Activated CD4-positive, alpha-beta T cell treated with anti-CD3 and anti-CD28 coated beads, Interleukin-2, amount 50 U/mL, for 1 hour (primary cell): ENCODE measurements around the gene TMEM163.

Experiments
- DNase-seq: peaks from one replicate; pipeline ENCODE4 v3.0.0-alpha.2; 2020

The TMEM163 gene

DNA sequence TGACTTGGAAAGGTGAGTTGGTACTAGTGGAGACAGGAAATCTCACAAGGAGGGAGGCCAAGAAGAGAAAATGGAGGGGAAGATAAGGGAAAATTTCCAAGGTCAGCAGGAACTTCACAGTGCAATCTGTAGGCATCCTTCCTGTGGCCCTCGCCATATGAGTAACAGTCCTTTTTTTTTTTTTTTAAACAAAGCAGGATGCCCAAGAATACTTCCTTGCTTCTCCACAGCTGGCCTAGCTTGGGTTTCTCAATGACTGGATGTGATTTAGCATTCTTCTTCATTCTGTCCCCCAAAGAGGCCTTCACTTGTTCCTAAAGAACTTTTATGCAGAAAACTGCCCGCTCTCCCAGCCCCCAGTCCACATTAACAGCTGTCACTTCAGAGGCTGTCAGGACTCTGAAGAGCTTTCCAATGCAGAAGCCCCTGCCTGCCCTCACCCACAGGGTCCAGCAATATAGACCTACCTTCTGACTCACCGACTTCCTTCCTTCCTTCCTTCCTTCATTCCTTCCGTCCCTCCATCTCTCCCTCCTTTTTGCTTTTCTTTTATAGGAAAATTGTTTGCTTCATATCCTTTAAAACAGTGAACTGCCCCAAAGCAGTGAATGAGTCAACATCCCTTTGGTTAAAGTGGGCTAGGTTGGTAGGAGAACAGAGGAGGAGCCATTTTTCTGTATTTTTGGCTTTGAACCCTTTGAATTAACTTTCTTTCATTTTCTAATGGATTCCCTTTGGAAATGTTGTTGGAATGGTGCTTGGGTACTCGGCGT is 292.9 kb downstream of the TMEM163 start:
- no peak for DNase-seq

DNA sequence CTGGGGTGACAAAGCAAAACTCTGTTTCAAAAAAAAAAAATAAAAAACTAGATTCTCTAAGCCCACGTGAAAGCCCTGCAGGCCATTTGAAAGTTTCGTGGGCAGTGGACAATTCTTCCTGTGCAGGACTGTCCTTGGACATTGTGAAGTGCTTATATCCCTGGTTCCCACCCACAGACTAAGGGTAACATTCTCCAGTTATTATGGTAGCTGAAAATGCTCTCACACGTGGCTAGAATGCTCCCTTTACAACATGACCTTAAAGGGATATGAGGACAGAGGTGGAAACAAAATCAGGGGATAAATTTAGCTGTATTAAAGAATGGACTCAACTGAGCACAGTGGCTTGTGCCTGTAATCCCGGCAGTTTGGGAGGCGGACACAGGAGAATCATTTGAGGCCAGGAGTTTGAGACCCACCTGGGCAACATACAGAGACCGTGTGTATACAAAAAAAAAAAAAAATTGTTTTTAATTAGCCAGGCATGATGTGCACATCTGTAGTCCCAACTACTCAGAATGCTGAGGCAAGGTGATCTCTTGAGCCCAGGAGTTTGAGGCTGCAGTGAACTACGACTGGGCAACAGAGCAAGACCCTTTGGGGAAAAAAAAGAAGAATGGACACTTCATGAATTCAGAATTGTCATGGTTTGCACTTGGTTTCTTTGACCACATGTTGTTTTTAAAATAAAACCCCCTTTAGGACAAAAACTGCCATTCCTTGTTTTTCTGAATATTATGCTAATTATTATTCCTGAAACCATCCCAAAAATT is 297.1 kb downstream of the TMEM163 start:
- no peak for DNase-seq

DNA sequence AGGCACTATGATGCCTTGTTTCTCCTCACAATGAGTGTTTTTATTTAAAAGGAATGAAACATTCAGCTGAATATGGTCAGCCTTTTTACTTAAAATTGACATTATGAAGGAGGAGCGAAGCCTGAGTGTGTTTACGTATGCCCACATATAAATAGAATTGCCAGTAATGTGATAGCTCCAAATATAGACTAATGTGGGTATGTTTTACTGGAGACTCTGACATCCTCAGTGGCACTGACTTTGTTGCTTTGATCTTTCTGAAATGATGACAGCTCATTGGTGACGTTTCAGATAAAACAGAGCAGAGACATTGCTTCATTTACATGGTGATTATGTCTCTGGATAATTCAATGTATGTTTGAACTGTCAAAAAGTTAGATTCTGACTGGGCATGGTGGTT is 297.9 kb downstream of the TMEM163 start:
- DNase-seq, result no peak

DNA sequence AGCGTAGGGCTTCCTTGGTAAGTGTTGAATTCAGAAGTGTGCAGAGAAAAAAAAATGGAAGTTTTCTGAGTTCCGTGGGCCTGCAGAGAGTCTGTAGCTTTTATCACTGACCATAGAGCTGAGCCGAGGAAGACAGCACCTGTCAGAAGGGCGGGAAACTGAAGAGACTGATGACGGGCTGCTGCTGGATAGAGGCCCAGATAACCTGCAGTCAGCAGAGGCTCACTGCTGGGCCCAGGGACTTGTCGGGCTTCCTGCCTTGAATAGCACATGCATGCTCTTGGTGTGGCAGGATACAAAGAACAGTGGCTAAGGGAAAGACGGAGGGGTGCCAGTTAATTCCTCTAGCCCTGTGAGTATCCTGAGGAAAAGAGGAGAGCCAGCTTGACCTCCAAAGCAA is 298.5 kb downstream of the TMEM163 start:
- no peak for DNase-seq

DNA sequence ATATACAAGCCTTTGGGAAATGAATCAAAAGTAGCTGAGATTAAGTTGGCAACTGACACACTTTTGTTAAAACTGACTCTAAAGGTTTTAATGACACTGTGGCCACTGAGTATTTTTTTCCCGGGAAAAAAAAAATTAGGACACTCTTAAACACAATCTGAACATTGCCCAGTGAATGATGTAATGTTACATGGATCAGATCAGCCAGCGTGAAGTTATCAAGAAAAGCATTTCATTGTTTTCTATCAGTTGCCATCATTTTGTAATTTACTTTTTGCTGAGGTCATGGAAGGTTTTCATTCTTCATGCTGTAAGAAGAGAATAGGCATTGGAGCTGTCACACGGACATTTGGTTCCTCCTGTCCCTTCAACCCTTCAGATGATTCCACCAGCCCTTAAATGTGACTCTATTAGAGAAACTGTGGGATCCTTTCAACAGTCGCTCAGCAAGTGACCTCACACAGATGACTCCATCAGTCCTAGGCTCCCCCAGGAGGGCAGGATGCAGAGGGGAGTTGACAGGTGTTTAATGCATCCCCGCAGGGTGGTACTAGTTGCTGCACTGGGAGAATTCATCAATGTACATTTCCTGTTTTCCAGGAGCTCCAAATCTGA is 300.7 kb downstream of the TMEM163 start:
- DNase-seq, result no peak

DNA sequence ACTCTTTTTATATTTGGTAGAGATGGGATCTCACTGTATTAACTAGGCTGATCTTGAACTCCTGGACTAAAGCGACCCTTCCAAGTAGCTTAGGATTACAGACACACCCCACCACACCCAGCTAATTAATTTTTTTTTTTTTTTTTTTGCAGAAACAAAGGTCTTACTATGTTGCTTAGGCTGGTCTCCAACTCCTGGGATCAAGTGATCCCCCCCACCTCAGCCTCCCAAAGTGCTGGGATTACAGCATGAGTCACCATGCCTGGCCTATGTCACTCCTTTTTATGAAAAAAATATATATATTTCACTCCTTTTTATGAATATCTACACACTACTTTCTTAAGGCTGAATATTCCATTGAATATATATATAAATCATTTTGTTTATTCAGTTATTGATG is 302.2 kb downstream of the TMEM163 start:
- DNase-seq, result no peak

DNA sequence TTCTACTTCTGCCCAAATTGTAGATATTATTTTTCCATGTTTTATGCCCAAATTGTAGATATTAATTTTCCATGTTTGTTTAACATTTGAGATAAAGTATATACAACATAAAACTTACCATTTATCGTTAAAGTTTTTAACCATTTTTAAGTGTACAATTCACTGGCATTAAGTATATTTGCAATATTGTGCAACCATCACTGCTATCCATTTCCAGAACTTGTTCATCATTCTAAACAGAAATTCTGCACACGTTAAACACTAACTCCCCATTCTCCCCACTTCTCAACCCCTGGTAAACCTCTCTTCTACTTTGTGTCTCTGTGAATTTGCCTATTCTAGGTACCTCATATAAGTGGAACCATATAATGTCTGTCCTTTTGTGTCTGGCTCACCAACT is 302.8 kb downstream of the TMEM163 start:
- DNase-seq, result no peak

DNA sequence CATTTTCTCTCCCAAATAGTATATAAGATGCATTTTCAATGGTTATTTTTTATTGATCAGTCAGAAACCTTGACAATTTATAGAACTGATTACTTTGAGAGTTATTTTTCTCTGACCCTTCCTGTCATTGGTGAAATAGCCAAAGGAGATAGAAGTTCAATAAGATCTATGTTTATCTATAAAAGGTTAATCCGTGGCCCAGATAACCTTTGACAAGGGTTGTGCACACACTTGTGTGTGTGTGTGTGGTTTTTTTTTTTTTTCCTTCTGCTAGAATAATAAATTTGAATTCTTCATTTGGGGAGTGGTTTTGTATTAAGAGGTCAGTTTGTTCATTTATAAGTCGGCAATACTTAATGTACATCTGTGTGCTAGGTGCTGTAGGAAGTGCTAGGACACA is 304.9 kb downstream of the TMEM163 start:
- no peak for DNase-seq

DNA sequence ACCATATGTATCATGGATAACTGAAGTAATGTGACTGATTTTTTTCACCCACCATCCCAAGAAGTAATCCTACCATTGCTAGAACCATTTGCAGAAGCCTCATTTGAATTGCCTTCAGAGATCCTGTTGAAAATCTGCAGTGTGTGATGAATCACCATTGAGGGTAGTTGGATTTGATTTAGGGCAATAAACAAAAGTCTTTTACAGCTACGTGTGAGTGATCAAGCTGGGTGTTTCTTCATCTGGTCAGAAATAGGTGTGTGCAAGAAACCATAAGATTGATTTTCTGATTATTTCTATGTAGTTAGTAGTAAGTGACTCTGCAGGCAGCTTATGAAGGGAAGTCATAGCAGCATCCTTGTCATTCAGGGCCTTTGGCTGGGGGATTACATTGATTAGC is 305.4 kb downstream of the TMEM163 start:
- DNase-seq, result no peak

DNA sequence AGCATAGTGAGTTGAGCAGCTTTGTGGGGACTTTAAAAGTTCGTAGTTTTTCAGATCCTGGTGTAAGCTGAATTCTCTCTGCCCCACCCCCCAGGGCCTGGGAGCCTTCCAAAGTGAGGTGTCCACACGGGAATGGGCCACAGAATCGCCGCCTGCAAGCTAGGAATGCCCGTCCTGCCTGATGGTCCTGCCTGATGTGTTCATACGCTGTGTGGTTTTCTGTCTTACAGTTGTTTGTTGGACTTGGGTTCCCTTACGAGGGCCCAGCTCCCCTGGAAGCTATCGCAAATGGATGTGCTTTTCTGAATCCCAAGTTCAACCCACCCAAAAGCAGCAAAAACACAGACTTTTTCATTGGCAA is 306.2 kb downstream of the TMEM163 start:
- no peak for DNase-seq

DNA sequence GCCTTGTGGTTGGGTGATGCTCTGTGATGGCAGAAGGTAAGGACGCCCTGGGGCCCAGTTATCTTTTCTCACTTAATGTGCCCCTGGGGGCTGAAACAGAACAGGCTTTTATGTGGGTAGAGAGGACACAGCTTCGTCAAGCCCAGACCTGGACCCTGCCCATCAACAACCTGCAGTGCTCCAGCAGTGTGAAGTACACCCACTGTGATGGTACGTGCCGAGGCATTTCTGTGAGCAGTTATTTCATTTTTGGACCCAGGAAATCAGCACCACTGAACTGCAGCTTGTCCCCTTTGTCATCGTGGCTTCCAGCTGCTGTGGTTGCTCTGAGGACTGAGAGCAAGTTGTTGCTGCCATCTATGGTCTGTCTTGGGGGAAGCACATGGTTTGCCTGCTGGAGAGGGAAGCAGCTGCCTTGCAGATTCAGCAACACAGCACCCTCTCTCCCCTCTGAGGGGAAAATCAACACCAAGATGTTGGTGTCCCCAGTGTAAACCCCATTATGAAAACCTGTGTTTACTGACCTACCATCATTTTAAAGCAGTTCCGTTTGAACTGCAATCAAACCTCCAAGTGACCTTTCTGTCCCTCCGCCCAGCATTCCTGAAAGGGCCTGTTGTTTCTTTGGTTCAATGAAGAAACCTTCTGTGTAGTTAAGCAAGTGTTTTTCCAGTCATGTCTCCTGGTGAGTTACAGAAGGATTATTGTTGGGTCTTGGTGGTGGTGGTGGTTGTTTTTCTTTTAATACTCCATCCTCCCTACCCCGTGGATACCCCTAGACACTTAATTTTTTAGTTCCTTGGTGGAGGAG is 306.8 kb downstream of the TMEM163 start:
- DNase-seq, result peak; percentile 61

DNA sequence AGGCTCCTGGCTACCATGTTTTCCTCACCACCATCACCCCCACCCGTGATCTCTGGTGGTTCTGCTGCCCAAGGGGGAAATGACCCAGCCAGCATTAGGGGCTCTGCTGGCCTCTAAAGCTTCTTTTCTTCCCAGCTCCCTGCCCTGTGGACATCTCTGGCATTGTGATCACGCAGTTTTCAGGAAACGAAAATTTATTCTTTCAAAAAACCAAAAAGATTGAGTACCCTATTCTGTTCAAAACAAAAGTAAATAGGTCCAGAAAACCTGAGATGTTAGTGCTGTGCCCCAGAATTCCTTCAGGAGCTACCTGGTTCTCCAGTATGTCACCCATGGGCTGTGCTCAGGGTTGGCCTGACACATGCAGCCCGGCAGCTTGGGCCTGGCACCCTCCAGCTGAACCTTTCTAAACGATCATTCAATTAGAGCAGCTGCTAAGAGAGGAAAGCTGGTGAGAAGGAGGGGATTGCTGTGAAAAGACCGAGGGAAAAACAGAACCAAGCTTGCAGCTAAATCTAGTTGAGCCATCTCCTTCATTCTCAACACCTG is 307.4 kb downstream of the TMEM163 start:
- DNase-seq, result no peak

DNA sequence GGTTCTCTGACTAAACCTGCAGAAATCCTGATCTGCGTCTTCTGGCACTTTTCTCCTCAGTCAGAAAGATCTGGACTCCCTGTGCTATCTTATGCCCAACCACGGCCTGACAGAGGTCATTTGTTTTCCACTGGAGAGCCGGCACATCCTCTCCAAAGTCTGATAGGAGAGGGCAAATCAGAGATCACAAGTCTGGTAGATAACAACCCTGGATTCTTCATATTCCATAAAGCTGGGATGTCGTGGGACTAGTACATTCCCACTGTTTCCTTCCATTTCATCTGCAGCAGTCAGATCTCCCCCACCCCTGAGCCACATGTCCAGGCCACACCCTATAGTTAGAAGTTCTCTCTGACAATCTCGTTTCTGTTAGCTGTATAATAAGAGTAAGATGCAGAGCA is 308.0 kb downstream of the TMEM163 start:
- no peak for DNase-seq

DNA sequence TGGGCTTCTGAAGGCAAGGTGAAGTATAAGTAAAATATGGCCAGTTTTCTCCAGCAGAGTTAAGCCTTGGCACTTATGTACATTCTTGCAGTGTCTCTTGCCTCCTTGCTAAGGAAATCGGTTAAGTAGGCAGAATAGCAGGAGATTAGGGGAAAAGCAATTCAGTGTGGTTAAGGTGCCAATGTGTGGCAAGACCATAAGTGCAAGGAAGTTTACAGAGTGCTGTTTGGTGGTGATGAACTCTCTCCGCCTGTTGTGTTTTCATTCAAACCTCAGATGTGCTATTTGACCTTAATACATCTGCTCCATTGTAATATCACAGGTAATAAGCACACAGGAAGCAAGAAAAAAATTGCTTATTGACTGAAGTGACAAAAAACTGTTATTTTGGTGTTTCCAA is 308.8 kb downstream of the TMEM163 start:
- no peak for DNase-seq

DNA sequence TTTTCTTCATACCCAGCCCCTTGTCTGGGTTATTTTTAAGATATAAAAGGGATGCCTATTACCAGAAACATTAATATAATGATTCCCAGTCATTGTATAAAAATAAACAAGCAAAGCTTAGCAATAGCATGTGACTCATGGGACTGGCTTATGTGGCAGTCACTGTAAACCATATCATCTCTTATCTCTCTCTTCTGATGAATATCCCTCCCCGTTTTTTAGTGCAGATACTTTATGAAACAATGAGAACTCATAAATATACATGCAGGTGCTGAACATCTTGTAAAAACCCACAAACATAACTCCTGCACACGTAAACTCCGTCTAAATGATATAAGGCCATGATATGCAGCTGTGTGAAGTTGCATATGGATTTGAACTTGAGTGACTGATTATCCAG is 310.0 kb downstream of the TMEM163 start:
- DNase-seq, result no peak

DNA sequence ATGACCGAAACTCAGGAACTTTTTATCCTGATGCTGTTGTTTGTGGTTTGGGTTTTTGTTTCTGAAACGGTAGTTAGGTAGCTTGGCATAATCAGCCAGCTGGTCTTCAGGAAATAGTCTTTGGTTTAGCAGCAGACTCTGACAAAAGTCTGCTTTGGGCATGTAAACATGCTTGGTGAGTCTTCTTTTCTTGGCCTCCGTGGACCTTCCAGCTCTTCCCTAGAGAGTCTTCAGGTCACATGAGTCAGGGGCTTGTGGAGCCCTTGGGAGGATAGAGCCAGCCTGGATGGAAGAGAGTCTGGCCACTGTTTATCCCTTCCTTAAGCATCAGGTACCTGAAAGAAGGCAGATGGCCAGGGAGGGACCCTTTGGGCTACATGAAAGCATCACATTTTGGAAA is 310.4 kb downstream of the TMEM163 start:
- DNase-seq, result no peak

DNA sequence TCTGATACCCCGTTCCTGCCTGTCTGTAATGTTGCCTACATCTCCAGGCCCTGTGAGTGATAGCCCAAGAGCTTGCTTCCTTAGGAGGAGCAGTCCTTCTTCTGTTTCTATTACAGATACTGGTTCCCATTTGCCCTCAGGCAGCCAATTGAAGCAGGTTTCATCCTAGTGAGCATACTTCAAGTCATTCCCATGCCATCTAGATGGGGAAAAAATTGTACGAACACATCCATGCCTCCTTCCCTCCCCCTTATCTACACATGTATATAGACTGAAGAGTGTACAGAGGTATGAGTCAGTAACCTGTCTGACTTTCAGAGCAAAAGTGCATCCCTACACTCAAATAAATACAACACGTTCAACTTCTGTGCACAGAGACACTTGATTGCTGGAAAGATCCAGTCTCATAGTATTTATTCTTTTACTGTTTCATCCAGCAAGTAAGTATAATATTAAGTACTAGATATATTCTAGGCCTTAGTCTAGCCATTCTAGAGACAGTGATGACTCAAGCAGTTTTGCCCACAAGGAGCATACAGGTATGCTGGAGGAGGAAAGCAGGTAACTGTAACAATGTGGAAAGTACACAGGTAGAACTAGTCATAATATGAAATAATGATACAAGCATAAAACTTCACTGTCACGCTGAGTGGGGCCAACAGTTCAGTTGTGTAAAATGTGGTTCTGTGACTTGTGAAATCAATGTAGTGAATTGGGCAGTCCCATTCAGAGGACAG is 311.5 kb downstream of the TMEM163 start:
- no peak for DNase-seq

DNA sequence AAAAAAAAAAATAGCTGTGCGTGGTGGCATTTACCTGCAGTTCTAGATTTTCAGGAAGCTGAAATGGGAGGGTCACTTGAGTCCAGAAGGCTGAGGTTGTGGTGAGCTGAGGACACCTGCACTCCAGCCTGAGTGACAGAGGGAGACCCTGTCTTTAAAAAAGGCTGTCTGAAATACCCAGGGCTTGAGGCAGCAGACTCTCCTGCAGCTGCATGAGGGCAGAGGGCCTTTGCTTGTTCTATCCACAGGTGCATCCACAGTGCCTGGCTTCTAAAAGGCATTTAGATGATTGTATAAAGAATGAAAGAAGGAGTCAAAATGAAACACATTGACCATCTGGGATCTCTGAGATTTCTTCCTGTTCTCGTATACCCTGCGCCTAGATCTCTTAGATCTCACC is 312.1 kb downstream of the TMEM163 start:
- DNase-seq, result no peak

DNA sequence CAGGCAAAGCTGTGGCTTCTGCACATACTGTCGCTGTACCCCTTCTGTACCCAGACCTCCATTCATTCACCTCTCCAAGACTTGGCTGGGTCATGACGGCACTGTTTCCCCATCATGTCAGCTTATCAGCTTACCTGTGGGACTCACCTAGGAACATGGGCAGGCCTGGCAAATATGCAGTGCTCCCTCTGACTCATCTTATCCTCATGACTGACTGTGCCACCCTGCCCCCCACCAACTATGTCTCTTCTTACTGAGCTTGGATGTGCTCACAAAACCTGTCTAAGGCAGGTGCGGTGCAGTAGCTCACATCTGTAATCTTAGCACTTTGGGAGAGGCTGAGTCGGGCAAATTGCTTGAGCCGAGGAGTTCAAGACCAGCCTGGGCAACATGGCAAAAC is 312.5 kb downstream of the TMEM163 start:
- no peak for DNase-seq
